GM18951 (cell line): ENCODE measurements around the gene SLC8A3.

Experiments
- POLR2A ChIP-seq: IDR thresholded peaks from 4 replicates; pipeline ENCODE4 v1.6.1; 2011; ENCODE audit warnings: mild to moderate bottlenecking; ENCODE audit not compliant: insufficient read length, insufficient read depth; ENCODE audit errors: extremely low read depth
- in situ Hi-C: fragments of 300-500 bp; cut with MboI; formaldehyde crosslinking; loops from one replicate; pipeline ENCODE4 v1.12.0; 2022; ENCODE audit warnings: low sequenced_read_pairs, mixed read lengths, inconsistent platforms; ENCODE audit not compliant: unreplicated experiment

The SLC8A3 gene

GRCh38 chr14:70002589-70003346 lies 186.0 kb downstream of the SLC8A3 start:
- TF ChIP-seq POLR2A = no peak
- in situ Hi-C loops = loop anchor here (25.0 kb wide), 1 partner anchor 415 kb away; no protein-coding TSS in a partner anchor

GRCh38 chr14:70000601-70001000 lies 188.2 kb downstream of the SLC8A3 start:
- TF ChIP-seq POLR2A = no peak
- in situ Hi-C loops = loop anchor here (25.0 kb wide), 1 partner anchor 413 kb away; no protein-coding TSS in a partner anchor

- no peak for TF ChIP-seq POLR2A
- in situ Hi-C loops = no loop called here
These were observed 189.5 kb downstream of the SLC8A3 start for GRCh38 chr14:69999261-69999674.

DNA sequence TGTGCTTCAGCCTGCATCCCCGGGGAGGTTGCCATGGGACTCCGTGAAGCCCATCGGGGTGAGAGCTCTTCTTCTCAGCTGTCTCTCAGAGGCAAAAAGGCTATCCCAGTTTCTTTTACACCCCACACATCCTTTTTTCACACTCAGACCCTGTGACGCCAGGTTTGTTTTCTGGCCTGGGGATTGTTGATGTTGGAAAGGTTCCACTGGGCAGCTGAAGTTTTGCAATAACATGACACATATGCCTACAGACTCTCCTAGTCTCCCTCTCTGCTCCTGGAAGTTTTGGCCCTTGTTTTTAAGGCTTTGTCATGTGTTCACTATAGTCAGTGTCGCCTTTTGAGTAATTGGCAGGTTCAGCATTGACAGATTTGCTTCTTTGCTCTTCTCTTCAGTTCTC lies 190.9 kb downstream of the SLC8A3 start:
- in situ Hi-C loops = no loop called here
- no peak for TF ChIP-seq POLR2A

- in situ Hi-C loops = no loop called here
- no peak for TF ChIP-seq POLR2A
These were observed 192.5 kb downstream of the SLC8A3 start for GRCh38 chr14:69996216-69996615.
